ENCODE results near the gene ERC1.

Gene ERC1

DNA sequence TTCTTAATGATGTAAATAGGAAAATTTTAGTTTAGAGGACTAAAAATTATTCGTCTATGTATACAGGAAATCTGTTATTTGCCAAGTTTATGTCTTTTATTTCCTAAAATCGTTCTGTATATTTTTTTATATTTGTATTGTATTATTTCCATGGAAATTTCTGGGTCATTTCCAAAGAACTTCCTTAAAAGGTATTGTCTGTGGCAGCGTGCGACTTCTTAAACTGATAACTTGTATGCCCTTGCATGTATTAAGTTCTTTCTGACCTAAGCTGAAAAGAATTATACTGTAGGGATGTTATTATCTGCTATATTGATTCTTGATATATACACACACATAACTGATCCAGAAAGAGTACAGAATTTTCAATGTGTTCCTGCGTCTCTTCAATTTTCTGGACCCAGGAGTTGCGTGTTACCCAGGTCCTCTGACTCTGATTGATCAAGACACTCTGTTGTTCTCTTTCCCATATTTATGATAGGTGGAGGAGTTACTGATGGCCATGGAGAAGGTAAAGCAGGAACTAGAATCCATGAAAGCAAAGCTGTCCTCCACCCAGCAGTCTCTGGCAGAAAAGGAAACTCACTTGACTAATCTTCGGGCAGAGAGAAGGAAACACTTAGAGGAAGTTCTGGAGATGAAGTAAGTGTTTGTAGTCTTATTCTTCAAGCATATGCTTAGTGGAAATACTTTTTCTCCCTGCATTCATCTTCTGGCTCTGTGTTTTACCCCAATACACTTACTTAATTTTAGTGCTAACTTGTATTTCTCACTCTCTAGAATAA lies 298.5 kb downstream of the ERC1 start:
- Histone ChIP-seq H3K27me3 (ENCODE audit: control insufficient read depth, insufficient read depth, low read length) (no peaks in the 10 kb centered on the region), H3K4me3 (ENCODE audit: low read depth, low read length) (no peak overlapping the region), H3K9me3 (ENCODE audit: control insufficient read depth, insufficient read depth, low read length) (no peaks in the 10 kb centered on the region), H3K36me3 (ENCODE audit: control insufficient read depth, insufficient read depth, low read length) (peaks cover 3% of the 10 kb centered on the region), H3K9ac (ENCODE audit: low read depth, low read length) (no peak overlapping the region), H3K4me1 (ENCODE audit: control insufficient read depth, insufficient read depth, low read length) (no peaks in the 10 kb centered on the region)

DNA sequence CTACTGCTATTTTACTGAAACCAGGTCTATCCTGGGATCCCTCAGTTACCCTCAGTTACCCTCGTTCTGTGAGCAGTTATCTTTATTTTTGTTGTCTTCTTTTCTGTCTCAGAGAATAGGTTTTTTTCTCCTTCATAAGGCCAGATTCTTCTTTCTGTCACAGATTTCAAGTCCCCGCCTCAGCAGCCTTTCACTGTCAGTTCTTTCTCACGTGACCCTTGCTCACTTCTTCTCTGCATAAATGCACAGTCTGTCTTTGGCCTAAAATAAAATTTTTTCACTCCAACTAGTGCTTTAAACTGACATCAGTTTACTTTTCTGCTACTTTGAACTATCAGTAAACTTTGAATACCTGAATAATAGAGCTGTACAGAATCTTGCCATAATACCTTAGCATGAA lies 299.7 kb downstream of the ERC1 start:
- no peaks in the 10 kb centered on the region for H3K4me1 ChIP-seq (ENCODE audit: control insufficient read depth, insufficient read depth, low read length)
- H3K9ac ChIP-seq (ENCODE audit: low read depth, low read length), result no peak overlapping the region
- peaks cover 3% of the 10 kb centered on the region for H3K36me3 ChIP-seq (ENCODE audit: control insufficient read depth, insufficient read depth, low read length)
- no peaks in the 10 kb centered on the region for H3K27me3 ChIP-seq (ENCODE audit: control insufficient read depth, insufficient read depth, low read length)
- H3K4me3 ChIP-seq (ENCODE audit: low read depth, low read length), result no peak overlapping the region
- no peaks in the 10 kb centered on the region for H3K9me3 ChIP-seq (ENCODE audit: control insufficient read depth, insufficient read depth, low read length)

DNA sequence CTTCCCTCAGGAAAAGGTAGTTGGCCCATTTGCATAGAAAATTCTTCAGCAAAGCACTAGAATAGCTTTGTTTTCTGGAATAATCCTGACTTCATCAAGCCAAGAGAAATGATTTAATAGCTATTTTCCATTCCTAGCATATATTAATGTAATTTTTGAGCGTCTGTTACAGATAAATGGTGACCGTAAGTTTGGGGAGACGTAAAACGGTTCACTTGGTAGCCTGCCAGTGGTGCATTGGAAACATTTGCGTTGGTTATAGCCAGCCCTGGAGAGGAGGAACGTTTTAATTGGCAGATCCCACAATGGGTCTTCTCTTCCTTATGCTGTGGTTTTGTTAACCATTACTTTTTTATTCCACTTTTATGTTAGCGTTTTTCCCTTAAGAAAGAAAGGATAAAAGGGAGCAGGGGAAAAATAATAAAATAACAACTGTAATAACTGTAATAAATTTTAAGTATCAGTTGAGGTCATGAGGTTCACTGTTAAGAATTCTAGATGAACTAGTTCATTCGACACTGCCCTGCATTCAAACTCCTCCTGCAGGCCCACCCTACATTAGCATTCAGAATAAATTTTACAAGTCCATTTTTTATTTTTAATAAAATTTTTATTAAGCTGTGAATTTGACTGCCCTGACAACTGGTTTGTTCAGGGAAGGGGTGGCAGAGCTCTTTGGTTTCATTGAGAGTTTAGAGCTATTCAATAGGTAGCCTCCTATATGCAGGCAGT lies 300.7 kb downstream of the ERC1 start:
- Histone ChIP-seq H3K36me3 (ENCODE audit: control insufficient read depth, insufficient read depth, low read length) (peaks cover 3% of the 10 kb centered on the region), H3K9me3 (ENCODE audit: control insufficient read depth, insufficient read depth, low read length) (no peaks in the 10 kb centered on the region)

DNA sequence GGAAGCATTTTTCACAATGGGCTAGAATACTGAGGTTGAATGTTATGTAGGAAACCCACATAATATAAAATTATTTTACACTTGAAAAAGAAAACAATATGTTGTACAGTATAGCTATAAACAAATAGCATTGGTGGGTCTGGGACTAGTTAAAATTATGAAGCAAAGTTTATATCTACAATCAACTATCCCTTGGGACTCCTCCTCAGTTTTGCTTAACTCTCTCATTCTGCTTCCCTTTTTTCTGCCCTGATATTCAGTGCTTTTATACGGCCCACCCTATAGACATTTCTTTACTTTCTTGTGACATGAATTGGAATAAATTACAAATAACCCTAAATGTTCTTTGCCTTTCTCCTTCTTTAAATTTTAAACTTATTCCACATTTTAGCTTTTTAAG lies 302.9 kb downstream of the ERC1 start:
- no peaks in the 10 kb centered on the region for H3K27me3 ChIP-seq (ENCODE audit: control insufficient read depth, insufficient read depth, low read length)
- H3K4me3 ChIP-seq (ENCODE audit: low read depth, low read length), result no peak overlapping the region
- H3K9me3 ChIP-seq (ENCODE audit: control insufficient read depth, insufficient read depth, low read length), result no peaks in the 10 kb centered on the region
- peaks cover 3% of the 10 kb centered on the region for H3K36me3 ChIP-seq (ENCODE audit: control insufficient read depth, insufficient read depth, low read length)
- H3K9ac ChIP-seq (ENCODE audit: low read depth, low read length), result no peak overlapping the region
- H3K4me1 ChIP-seq (ENCODE audit: control insufficient read depth, insufficient read depth, low read length), result no peaks in the 10 kb centered on the region

More for the DNA sequence above, 300.7 kb downstream of the ERC1 start:
- Histone ChIP-seq H3K4me3 (ENCODE audit: low read depth, low read length) (no peak overlapping the region), H3K4me1 (ENCODE audit: control insufficient read depth, insufficient read depth, low read length) (no peaks in the 10 kb centered on the region), H3K9ac (ENCODE audit: low read depth, low read length) (no peak overlapping the region), H3K27me3 (ENCODE audit: control insufficient read depth, insufficient read depth, low read length) (no peaks in the 10 kb centered on the region)

DNA sequence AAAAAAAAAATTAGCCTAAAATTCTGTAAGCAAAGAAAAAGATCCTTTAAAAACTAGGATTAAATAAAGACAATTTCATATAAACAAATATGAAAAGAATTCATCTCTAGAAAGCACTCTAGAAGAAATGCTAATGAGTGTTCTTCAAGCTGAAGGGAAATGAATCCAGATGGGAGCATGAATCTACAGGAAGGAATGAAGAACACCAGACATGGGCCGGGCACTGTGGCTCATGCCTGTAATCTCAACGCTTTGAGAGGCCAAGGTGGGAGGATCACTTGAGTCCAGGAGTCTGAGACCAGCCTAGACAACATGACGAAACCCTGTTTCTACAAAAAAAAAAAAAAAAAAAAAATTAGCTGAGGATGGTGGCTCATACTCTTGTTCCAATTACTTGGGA lies 306.2 kb downstream of the ERC1 start:
- no peaks in the 10 kb centered on the region for H3K36me3 ChIP-seq (ENCODE audit: control insufficient read depth, insufficient read depth, low read length)
- H3K4me1 ChIP-seq (ENCODE audit: control insufficient read depth, insufficient read depth, low read length), result no peaks in the 10 kb centered on the region
- H3K9me3 ChIP-seq (ENCODE audit: control insufficient read depth, insufficient read depth, low read length), result no peaks in the 10 kb centered on the region
- H3K4me3 ChIP-seq (ENCODE audit: low read depth, low read length), result no peak overlapping the region
- no peak overlapping the region for H3K9ac ChIP-seq (ENCODE audit: low read depth, low read length)
- no peaks in the 10 kb centered on the region for H3K27me3 ChIP-seq (ENCODE audit: control insufficient read depth, insufficient read depth, low read length)

DNA sequence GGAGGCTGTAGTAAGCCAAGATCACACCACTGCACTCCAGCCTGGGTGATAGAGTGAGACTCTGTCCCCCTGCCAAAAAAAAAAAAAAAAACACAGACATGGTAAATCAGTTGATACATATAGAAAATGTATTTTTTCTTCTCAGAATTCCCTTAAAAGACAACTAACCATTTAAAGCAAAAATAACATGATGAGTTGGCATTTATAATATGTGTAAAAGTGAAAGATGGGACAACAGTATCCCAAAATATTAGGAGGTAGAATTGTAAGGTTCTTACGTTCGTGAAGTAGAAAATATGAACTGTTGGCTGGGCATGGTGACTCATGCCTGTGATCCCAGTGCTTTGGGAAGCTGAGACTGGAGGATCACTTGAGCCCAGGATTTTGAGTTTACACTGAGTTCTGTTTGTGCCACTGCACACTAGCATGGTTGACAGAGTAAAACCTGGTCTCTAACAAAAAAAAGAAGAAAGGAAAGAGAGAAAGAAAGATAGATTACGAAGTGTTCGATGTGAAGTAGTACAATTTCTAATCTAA lies 306.7 kb downstream of the ERC1 start:
- Histone ChIP-seq H3K9me3 (ENCODE audit: control insufficient read depth, insufficient read depth, low read length) (no peaks in the 10 kb centered on the region), H3K4me3 (ENCODE audit: low read depth, low read length) (no peak overlapping the region), H3K9ac (ENCODE audit: low read depth, low read length) (no peak overlapping the region), H3K27me3 (ENCODE audit: control insufficient read depth, insufficient read depth, low read length) (no peaks in the 10 kb centered on the region), H3K36me3 (ENCODE audit: control insufficient read depth, insufficient read depth, low read length) (no peaks in the 10 kb centered on the region), H3K4me1 (ENCODE audit: control insufficient read depth, insufficient read depth, low read length) (no peaks in the 10 kb centered on the region)

DNA sequence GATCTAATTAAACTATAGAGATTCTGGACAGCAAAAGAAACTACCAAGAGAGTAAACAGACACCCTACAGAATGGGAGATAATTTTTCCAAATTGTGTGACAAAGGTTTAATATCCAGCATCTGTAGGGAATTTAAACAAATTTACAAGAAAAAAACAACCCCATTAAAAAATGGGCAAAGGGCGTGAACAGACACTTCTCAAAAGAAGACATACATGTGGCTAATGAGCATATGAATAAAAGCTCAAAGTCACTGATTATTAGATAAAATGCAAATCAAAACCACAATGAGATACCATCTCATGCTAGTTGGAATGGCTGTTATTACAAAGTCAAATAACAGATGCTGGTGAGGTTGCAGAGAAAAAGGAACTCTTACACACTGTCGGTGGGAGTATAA lies 309.4 kb downstream of the ERC1 start:
- Histone ChIP-seq H3K36me3 (ENCODE audit: control insufficient read depth, insufficient read depth, low read length) (no peaks in the 10 kb centered on the region), H3K4me1 (ENCODE audit: control insufficient read depth, insufficient read depth, low read length) (no peaks in the 10 kb centered on the region), H3K9me3 (ENCODE audit: control insufficient read depth, insufficient read depth, low read length) (no peaks in the 10 kb centered on the region), H3K27me3 (ENCODE audit: control insufficient read depth, insufficient read depth, low read length) (no peaks in the 10 kb centered on the region), H3K4me3 (ENCODE audit: low read depth, low read length) (no peak overlapping the region), H3K9ac (ENCODE audit: low read depth, low read length) (no peak overlapping the region)

DNA sequence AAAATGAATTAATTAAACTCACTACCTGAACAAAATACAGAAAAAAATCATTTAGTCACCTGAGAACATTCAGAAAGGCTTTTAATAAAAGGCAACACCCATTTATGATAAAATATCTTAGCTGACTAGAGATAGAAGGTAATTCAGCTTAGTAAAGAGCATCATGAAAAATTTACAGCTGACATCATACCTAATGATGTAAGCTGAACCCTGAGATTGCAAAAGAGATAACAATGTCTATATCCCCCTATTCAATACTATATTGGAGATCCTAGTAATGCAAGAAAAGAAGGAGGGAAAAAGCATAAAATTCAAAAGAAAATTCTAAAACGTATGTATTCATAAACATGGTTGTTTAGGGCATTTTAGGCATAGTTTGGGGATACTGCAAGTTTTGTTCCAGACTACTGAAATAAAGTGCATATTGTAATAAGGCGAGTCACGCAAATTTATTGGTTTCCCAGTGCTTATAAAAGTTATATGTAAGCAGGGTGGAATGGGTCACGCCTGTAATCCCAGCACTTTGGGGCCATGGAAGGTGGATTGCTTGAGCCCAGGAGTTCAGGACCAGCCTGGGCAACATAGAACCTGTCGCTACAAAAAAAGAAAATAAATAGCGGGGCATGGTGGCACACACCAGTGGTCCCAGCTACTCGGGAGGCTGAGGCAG lies 311.3 kb downstream of the ERC1 start:
- H3K4me1 ChIP-seq (ENCODE audit: control insufficient read depth, insufficient read depth, low read length), result no peaks in the 10 kb centered on the region
- H3K27me3 ChIP-seq (ENCODE audit: control insufficient read depth, insufficient read depth, low read length), result no peaks in the 10 kb centered on the region
- H3K9ac ChIP-seq (ENCODE audit: low read depth, low read length), result no peak overlapping the region
- H3K36me3 ChIP-seq (ENCODE audit: control insufficient read depth, insufficient read depth, low read length), result no peaks in the 10 kb centered on the region
- H3K4me3 ChIP-seq (ENCODE audit: low read depth, low read length), result no peak overlapping the region
- no peaks in the 10 kb centered on the region for H3K9me3 ChIP-seq (ENCODE audit: control insufficient read depth, insufficient read depth, low read length)

DNA sequence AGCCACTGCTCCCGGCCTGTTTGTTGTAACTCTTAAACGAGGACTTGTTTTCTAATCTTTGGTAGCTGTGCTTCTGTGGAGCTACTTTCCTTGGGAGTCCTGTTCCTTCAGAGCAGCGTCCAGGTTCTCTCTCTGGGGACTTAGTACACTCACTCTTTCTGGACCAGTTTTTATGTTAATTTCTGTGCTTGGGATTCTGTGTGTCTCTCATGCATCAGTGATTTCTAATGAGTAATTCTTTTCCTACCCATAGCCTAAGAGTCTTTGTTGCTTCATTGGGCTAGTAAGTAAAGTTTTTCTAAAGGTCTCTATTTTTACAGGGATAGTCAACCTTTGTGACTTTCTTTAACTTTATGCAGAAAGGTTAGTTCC lies 314.0 kb downstream of the ERC1 start:
- Histone ChIP-seq H3K36me3 (ENCODE audit: control insufficient read depth, insufficient read depth, low read length) (no peaks in the 10 kb centered on the region), H3K9me3 (ENCODE audit: control insufficient read depth, insufficient read depth, low read length) (no peaks in the 10 kb centered on the region), H3K9ac (ENCODE audit: low read depth, low read length) (no peak overlapping the region), H3K27me3 (ENCODE audit: control insufficient read depth, insufficient read depth, low read length) (no peaks in the 10 kb centered on the region), H3K4me3 (ENCODE audit: low read depth, low read length) (no peak overlapping the region), H3K4me1 (ENCODE audit: control insufficient read depth, insufficient read depth, low read length) (no peaks in the 10 kb centered on the region)

DNA sequence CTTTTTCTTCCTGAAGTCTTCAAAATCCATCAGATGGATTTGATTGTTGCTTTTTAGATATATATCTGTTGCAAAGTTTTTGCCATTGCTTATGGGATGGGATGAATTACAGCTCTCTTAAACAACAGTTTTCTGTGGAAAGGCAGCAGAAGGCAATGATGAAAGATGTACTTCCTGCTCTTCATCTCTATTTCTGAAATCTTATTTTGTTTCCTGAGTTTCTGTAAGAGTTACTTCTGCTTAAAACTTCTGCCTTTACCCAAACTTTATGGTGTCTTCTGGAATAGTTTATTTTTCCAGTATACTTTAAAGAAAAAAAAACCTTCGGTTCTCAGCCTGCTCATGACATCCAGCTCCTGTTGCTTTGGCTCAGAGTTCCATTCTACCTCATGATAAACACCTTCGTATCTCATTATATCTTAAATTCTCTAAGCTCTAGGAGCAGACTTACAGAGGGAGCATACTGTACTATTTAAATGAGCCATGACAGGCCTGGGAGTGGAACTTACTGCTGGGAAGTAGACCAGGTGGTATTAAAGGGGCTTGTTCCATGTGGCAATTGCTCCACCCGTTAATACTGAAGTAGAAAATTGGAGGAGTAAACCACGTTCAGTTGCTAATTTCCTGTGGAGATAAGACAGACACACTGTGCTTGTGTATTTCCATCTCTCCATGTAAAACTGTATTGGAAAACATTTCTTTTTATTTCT lies 314.9 kb downstream of the ERC1 start:
- H3K4me1 ChIP-seq (ENCODE audit: control insufficient read depth, insufficient read depth, low read length), result no peaks in the 10 kb centered on the region
- H3K9ac ChIP-seq (ENCODE audit: low read depth, low read length), result no peak overlapping the region
- no peaks in the 10 kb centered on the region for H3K36me3 ChIP-seq (ENCODE audit: control insufficient read depth, insufficient read depth, low read length)
- no peaks in the 10 kb centered on the region for H3K27me3 ChIP-seq (ENCODE audit: control insufficient read depth, insufficient read depth, low read length)
- H3K4me3 ChIP-seq (ENCODE audit: low read depth, low read length), result no peak overlapping the region
- no peaks in the 10 kb centered on the region for H3K9me3 ChIP-seq (ENCODE audit: control insufficient read depth, insufficient read depth, low read length)

DNA sequence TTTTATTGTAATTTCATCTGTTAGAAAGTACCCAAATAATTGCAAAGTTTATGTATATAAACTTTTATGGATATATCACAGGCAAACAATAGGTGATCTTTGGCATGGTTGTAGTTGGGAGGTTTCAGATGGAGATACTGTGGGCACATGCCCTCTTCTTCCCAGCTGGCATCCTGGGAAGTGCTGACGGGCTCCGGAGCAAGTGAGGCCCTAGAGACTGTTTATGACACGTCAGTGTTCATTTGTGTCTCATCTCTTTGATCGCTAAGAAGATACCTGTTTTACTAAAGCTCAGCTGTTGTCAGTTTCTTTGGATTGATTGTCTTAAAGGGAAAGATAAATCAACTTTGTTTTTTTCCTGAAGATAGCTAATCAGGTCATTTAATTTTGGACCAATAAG lies 315.8 kb downstream of the ERC1 start:
- no peak overlapping the region for H3K9ac ChIP-seq (ENCODE audit: low read depth, low read length)
- H3K27me3 ChIP-seq (ENCODE audit: control insufficient read depth, insufficient read depth, low read length), result no peaks in the 10 kb centered on the region
- H3K9me3 ChIP-seq (ENCODE audit: control insufficient read depth, insufficient read depth, low read length), result no peaks in the 10 kb centered on the region
- H3K4me3 ChIP-seq (ENCODE audit: low read depth, low read length), result no peak overlapping the region
- H3K4me1 ChIP-seq (ENCODE audit: control insufficient read depth, insufficient read depth, low read length), result no peaks in the 10 kb centered on the region
- no peaks in the 10 kb centered on the region for H3K36me3 ChIP-seq (ENCODE audit: control insufficient read depth, insufficient read depth, low read length)

All from iPS-15b (cell line).